PC-3 (cell line): ENCODE data around the gene PSMD2. TPM values are rescaled to one million over a fixed set of nuclear protein-coding genes. Genes with fewer than 3 reads are reported as not detected.

Source experiments
- ATAC-seq: fragments of 200-7000 bp; cut with Tn5 transposase; 2 replicates; pipeline ENCODE4 v1.9.1; 2020; ENCODE audit warnings: mild to moderate bottlenecking, moderate library complexity
- BruUV-seq: library from RNA; stranded (reverse); fragments of 400-500 nt; replicated peaks from 2 replicates; lab custom pipeline; 2021; lab: Mats Ljungman, UMichigan
- CTCF ChIA-PET: fragments of 300-600 bp; sonication (Branson Sonifier 250); formaldehyde crosslinking; loops from one replicate; lab custom pipeline; 2022; ENCODE audit warnings: antibody characterized with exemption; lab: Charles Lee
- POLR2A ChIA-PET: fragments of 300-600 bp; sonication (Branson Sonifier 250); formaldehyde crosslinking; loops from one replicate; lab custom pipeline; 2022; ENCODE audit warnings: antibody characterized with exemption; ENCODE audit not compliant: unreplicated experiment; lab: Charles Lee
- DNase-seq: peaks from one replicate; pipeline ENCODE4 v3.0.0-alpha.2; 2015
- H2AFZ ChIP-seq: fragments of 300-600 bp; sonication (generic); 2 replicates; pipeline ENCODE4 v1.6.0; 2016; ENCODE audit warnings: antibody characterized with exemption, low read length
- H3F3A ChIP-seq: fragments of 300-600 bp; sonication (generic); one replicate; pipeline ENCODE4 v1.6.0; 2017; ENCODE audit warnings: antibody characterized with exemption, low read length, control low read depth, mild to moderate bottlenecking; ENCODE audit not compliant: unreplicated experiment
- H3K27ac ChIP-seq: fragments of 300-600 bp; sonication (generic); 2 replicates; pipeline ENCODE4 v1.5.1; 2016; ENCODE audit warnings: mild to moderate bottlenecking, low read length
- H3K27me3 ChIP-seq: fragments of 300-600 bp; sonication (generic); 2 replicates; pipeline ENCODE4 v1.6.1; 2016; ENCODE audit warnings: low read length, mixed read lengths
- H3K36me3 ChIP-seq: fragments of 300-600 bp; sonication (generic); 2 replicates; pipeline ENCODE4 v1.6.1; 2016; ENCODE audit warnings: low read depth, mixed run types, low read length, mixed read lengths
- H3K4me1 ChIP-seq: fragments of 300-600 bp; sonication (generic); 2 replicates; pipeline ENCODE4 v1.5.1; 2016; ENCODE audit warnings: low read length; ENCODE audit not compliant: insufficient read depth
- H3K4me2 ChIP-seq: fragments of 300-600 bp; sonication (generic); 2 replicates; pipeline ENCODE4 v1.6.0; 2016; ENCODE audit warnings: low read length
- H3K4me3 ChIP-seq: fragments of 300-600 bp; sonication (generic); 2 replicates; pipeline ENCODE4 v1.5.1; 2016; ENCODE audit warnings: mild to moderate bottlenecking, low read length, mixed read lengths
- H3K79me2 ChIP-seq: fragments of 300-600 bp; sonication (generic); 2 replicates; pipeline ENCODE4 v1.6.1; 2017; ENCODE audit warnings: low read length, mixed read lengths
- H3K9ac ChIP-seq: fragments of 300-600 bp; sonication (generic); 2 replicates; pipeline ENCODE4 v1.6.0; 2016; ENCODE audit warnings: mild to moderate bottlenecking, low read length
- H3K9me2 ChIP-seq: fragments of 300-600 bp; sonication (generic); replicated peaks from 2 replicates; pipeline ENCODE4 v1.6.1; 2016; ENCODE audit warnings: mixed run types, low read length, mixed read lengths
- H3K9me3 ChIP-seq: fragments of 300-600 bp; sonication (generic); 2 replicates; pipeline ENCODE4 v1.6.1; 2016; ENCODE audit warnings: low read length, mixed read lengths
- H4K20me1 ChIP-seq: fragments of 300-600 bp; sonication (generic); 2 replicates; pipeline ENCODE4 v1.6.1; 2016; ENCODE audit warnings: low read length, mixed read lengths
- CTCF ChIP-seq: fragments of 300-600 bp; sonication (generic); conservative IDR thresholded peaks from 2 replicates; pipeline ENCODE4 v1.5.1; 2017; ENCODE audit warnings: antibody characterized with exemption, low read depth, mild to moderate bottlenecking, low read length
- EZH2 ChIP-seq: fragments of 300-600 bp; sonication (generic); IDR thresholded peaks from one replicate; pipeline ENCODE4 v1.6.1; 2017; ENCODE audit warnings: antibody characterized with exemption, mild to moderate bottlenecking, low read length; ENCODE audit not compliant: unreplicated experiment
- EZH2phosphoT487 ChIP-seq: fragments of 300-600 bp; sonication (generic); IDR thresholded peaks from 2 replicates; pipeline ENCODE4 v1.6.1; 2018; ENCODE audit warnings: mild to moderate bottlenecking, antibody characterized with exemption, low read length, borderline replicate concordance
- intact Hi-C: fragments of 100-400 bp; cut with micrococcal nuclease; formaldehyde crosslinking; loops from 2 replicates; pipeline ENCODE4 v1.9.0; 2023
- total RNA-seq: library from RNA; depleted of rRNA; stranded (reverse); fragments of >200 nt; gene quantifications from 2 replicates; pipeline ENCODE4 v1.2.3, GENCODE V29; 2014

The PSMD2 gene
- total RNA-seq, 1 experiment from 2014 or later = 1,057 TPM

- Histone ChIP-seq H3K4me3 (no peak overlapping the region), H3K9me2 (no peaks in the 10 kb centered on the region), H3K9ac (no peak overlapping the region), H3K27me3 (no peaks in the 10 kb centered on the region), H3K9me3 (no peaks in the 10 kb centered on the region), H3K36me3 (peaks cover 81% of the 10 kb centered on the region), H4K20me1 (peaks cover 53% of the 10 kb centered on the region), H3F3A (no peaks in the 10 kb centered on the region), H3K4me1 (peaks cover 24% of the 10 kb centered on the region), H2AFZ (no peak overlapping the region), H3K27ac (no peak overlapping the region), H3K79me2 (peaks cover 86% of the 10 kb centered on the region), H3K4me2 (no peak overlapping the region)
- DNase-seq (no peak), ATAC-seq (no peak)
- ChIA-PET POLR2A (no interaction called here), CTCF (no interaction called here)
- BruUV-seq = no TSS peak
- intact Hi-C loops = no loop called here
- TF ChIP-seq CTCF (no peak), EZH2 (no peak), EZH2phosphoT487 (no peak)
Observed at GRCh38 chr3:184322731-184323487, 23.9 kb downstream of the PSMD2 start.

GRCh38 chr3:184323696-184324095 lies 24.7 kb downstream of the PSMD2 start:
- TF ChIP-seq CTCF (no peak), EZH2phosphoT487 (no peak), EZH2 (no peak)
- no peak overlapping the region for H3K27ac ChIP-seq
- no peaks in the 10 kb centered on the region for H3K27me3 ChIP-seq
- no TSS peak for BruUV-seq
- ChIA-PET CTCF (no interaction called here), POLR2A (no interaction called here)
- H3F3A ChIP-seq = no peaks in the 10 kb centered on the region
- H4K20me1 ChIP-seq = peaks cover 46% of the 10 kb centered on the region
- peaks cover 21% of the 10 kb centered on the region for H3K4me1 ChIP-seq
- no peaks in the 10 kb centered on the region for H3K9me3 ChIP-seq
- no peak overlapping the region for H3K4me3 ChIP-seq
- peaks cover 84% of the 10 kb centered on the region for H3K36me3 ChIP-seq
- peaks cover 82% of the 10 kb centered on the region for H3K79me2 ChIP-seq
- ATAC-seq (no peak), DNase-seq (no peak)
- intact Hi-C loops = no loop called here
- H3K9ac ChIP-seq = no peak overlapping the region
- H3K4me2 ChIP-seq = no peak overlapping the region
- H2AFZ ChIP-seq = no peak overlapping the region
- no peaks in the 10 kb centered on the region for H3K9me2 ChIP-seq

- no peak overlapping the region for H3K4me2 ChIP-seq
- ATAC-seq (no peak), DNase-seq (no peak)
- no peaks in the 10 kb centered on the region for H3K9me2 ChIP-seq
- BruUV-seq = no TSS peak
- TF ChIP-seq EZH2 (no peak), CTCF (no peak), EZH2phosphoT487 (no peak)
- no peak overlapping the region for H3K4me3 ChIP-seq
- H3F3A ChIP-seq = no peaks in the 10 kb centered on the region
- H3K27me3 ChIP-seq = no peaks in the 10 kb centered on the region
- no peaks in the 10 kb centered on the region for H3K9me3 ChIP-seq
- H4K20me1 ChIP-seq = peaks cover 32% of the 10 kb centered on the region
- H3K9ac ChIP-seq = no peak overlapping the region
- peaks cover 6% of the 10 kb centered on the region for H3K4me1 ChIP-seq
- peaks cover 93% of the 10 kb centered on the region for H3K36me3 ChIP-seq
- CTCF ChIA-PET = no interaction called here
- no peak overlapping the region for H3K27ac ChIP-seq
- POLR2A ChIA-PET = no interaction called here
- intact Hi-C loops = no loop called here
- no peak overlapping the region for H2AFZ ChIP-seq
- peaks cover 68% of the 10 kb centered on the region for H3K79me2 ChIP-seq
Observed at GRCh38 chr3:184325269-184325668, 26.2 kb downstream of the PSMD2 start.
